HepG2 (cell line): Measurements from ENCODE around the gene STK32B. TPM values are rescaled to one million over a fixed set of nuclear protein-coding genes. Genes with fewer than 3 reads are reported as not detected.

Source experiments
- ATAC-seq: fragments of 200-7000 bp; cut with Tn5 transposase; 3 replicates; pipeline ENCODE4 v1.9.1; 2020; ENCODE audit warnings: mild to moderate bottlenecking, moderate library complexity
- BruUV-seq: library from RNA; stranded (reverse); fragments of 400-500 nt; replicated peaks from 2 replicates; lab custom pipeline; 2021; lab: Mats Ljungman, UMichigan
- CTCF ChIA-PET: fragments of 300-600 bp; formaldehyde crosslinking; extraction: SDS; loops from one replicate; lab custom pipeline; 2021; ENCODE audit warnings: low total read pairs, inconsistent platforms, low intra/inter-chr PET ratio; lab: Yijun Ruan, JAX
- POLR2A ChIA-PET: fragments of 350-600 bp; sonication (Branson Sonifier 250); formaldehyde crosslinking; loops from one replicate; lab custom pipeline; 2020; ENCODE audit warnings: antibody characterized with exemption, inconsistent platforms; lab: Yijun Ruan, JAX
- DNase-seq: peaks from one replicate; pipeline ENCODE4 v3.0.0-alpha.2; 2015; ENCODE audit warnings: low spot score
- FAIRE-seq: peaks from 3 replicates; lab custom pipeline; 2011; peaks lifted over from hg19 to GRCh38; lab: Jason Lieb, UNC
- H2AFZ ChIP-seq: one replicate; pipeline ENCODE4 v1.6.1; 2011; ENCODE audit warnings: low read length, inconsistent platforms
- H3K27ac ChIP-seq: fragments of 300-600 bp; 3 replicates; pipeline ENCODE4 v1.8.0; 2011; ENCODE audit warnings: mixed run types, mild to moderate bottlenecking, mixed read lengths, low read length, inconsistent platforms; ENCODE audit not compliant: insufficient read depth; ENCODE audit errors: extremely low read length
- H3K27me3 ChIP-seq, 2 experiments: fragments of 200-600 bp in 1 of 2; 2 replicates in 1 of 2; 3 replicates in 1 of 2; pipeline versions ENCODE4 v1.6.0 to v1.8.0; 2011; ENCODE audit warnings: low read length in 2 of 2, mild to moderate bottlenecking in 2 of 2, moderate library complexity in 2 of 2, inconsistent platforms in 1 of 2; ENCODE audit not compliant: insufficient read depth in 2 of 2, control insufficient read depth in 1 of 2
- H3K36me3 ChIP-seq, 2 experiments: fragments of 200-600 bp in 1 of 2; replicated peaks in 1 of 2; 2 replicates in 1 of 2; 3 replicates in 1 of 2; pipeline versions ENCODE4 v1.5.1 to v1.8.0; 2011; ENCODE audit warnings: low read length in 2 of 2, inconsistent platforms in 1 of 2; ENCODE audit not compliant: insufficient read depth in 2 of 2, control insufficient read depth in 1 of 2
- H3K4me1 ChIP-seq: 2 replicates; pipeline ENCODE4 v1.5.1; 2012; ENCODE audit warnings: low read length, inconsistent platforms; ENCODE audit not compliant: insufficient read depth
- H3K4me2 ChIP-seq: 2 replicates; pipeline ENCODE4 v1.6.0; 2011; ENCODE audit warnings: low read depth, low read length, inconsistent platforms
- H3K4me3 ChIP-seq, 3 experiments: fragments of 200-600 bp in 1 of 3; sonication (generic), shearing (Covaris generic) in 1 of 3; replicated peaks in 1 of 3; 2 replicates each; pipeline ENCODE4 v1.5.1; 2011 to 2016; ENCODE audit warnings: low read length in 3 of 3, inconsistent platforms in 2 of 3, low read depth in 2 of 3, mild to moderate bottlenecking in 2 of 3, control low read depth in 1 of 3, mixed read lengths in 1 of 3; ENCODE audit not compliant: insufficient read depth in 1 of 3
- H3K79me2 ChIP-seq: one replicate; pipeline ENCODE4 v1.6.1; 2011; ENCODE audit warnings: low read length, inconsistent platforms; ENCODE audit not compliant: insufficient read depth
- H3K9ac ChIP-seq: 2 replicates; pipeline ENCODE4 v1.6.0; 2011; ENCODE audit warnings: mild to moderate bottlenecking, low read depth, low read length, inconsistent platforms; ENCODE audit not compliant: insufficient read depth
- H3K9me3 ChIP-seq: 2 replicates; pipeline ENCODE4 v1.5.1; 2012; ENCODE audit warnings: mild to moderate bottlenecking, low read length
- H4K20me1 ChIP-seq: 2 replicates; pipeline ENCODE4 v1.6.0; 2011; ENCODE audit warnings: inconsistent platforms, mild to moderate bottlenecking, low read length, moderate library complexity; ENCODE audit not compliant: insufficient read depth
- CREM ChIP-seq, 2 experiments: sonication (generic) in 1 of 2; formaldehyde crosslinking in 1 of 2; IDR thresholded peaks; 2 replicates each; pipeline versions ENCODE4 v1.4.0 to v1.6.1; 2016 to 2020; ENCODE audit warnings: antibody characterized with exemption in 1 of 2, mild to moderate bottlenecking in 1 of 2, missing genetic modification reagents in 1 of 2
- ISX ChIP-seq: sonication (generic); formaldehyde crosslinking; conservative IDR thresholded peaks from 2 replicates; pipeline ENCODE4 v1.5.0; 2020; ENCODE audit warnings: missing genetic modification reagents
- JUN ChIP-seq: sonication (generic); formaldehyde crosslinking; IDR thresholded peaks from 2 replicates; pipeline ENCODE4 v1.4.0; 2020; ENCODE audit warnings: mild to moderate bottlenecking, missing genetic modification reagents
- PRPF4 ChIP-seq: fragments of 200-400 bp; formaldehyde crosslinking; IDR thresholded peaks from 2 replicates; pipeline ENCODE4 v1.6.1; 2016; ENCODE audit warnings: low read length, low read depth; ENCODE audit not compliant: poor library complexity, severe bottlenecking
- RBM39 ChIP-seq: fragments of 200-400 bp; formaldehyde crosslinking; IDR thresholded peaks from one replicate; pipeline ENCODE4 v1.6.1; 2018; ENCODE audit warnings: antibody characterized with exemption, mild to moderate bottlenecking, low read depth, low read length; ENCODE audit not compliant: poor library complexity, severe bottlenecking
- SOX5 ChIP-seq: IDR thresholded peaks from 2 replicates; pipeline ENCODE4 v1.6.1; 2016; ENCODE audit warnings: borderline replicate concordance
- SSRP1 ChIP-seq: IDR thresholded peaks from 2 replicates; pipeline ENCODE4 v1.6.1; 2016; ENCODE audit warnings: control low read depth
- TAF15 ChIP-seq: fragments of 200-400 bp; formaldehyde crosslinking; IDR thresholded peaks from one replicate; pipeline ENCODE4 v1.6.1; 2018; ENCODE audit warnings: mild to moderate bottlenecking, low read depth, low read length; ENCODE audit not compliant: poor library complexity, severe bottlenecking
- ZNF496 ChIP-seq: sonication (generic); formaldehyde crosslinking; IDR thresholded peaks from 2 replicates; pipeline ENCODE4 v1.8.1; 2023; ENCODE audit warnings: mild to moderate bottlenecking, moderate library complexity, missing genetic modification reagents; ENCODE audit not compliant: insufficient replicate concordance
- ZNF563 ChIP-seq: sonication (generic); formaldehyde crosslinking; IDR thresholded peaks from 2 replicates; pipeline ENCODE4 v1.8.0; 2022; ENCODE audit warnings: mild to moderate bottlenecking, moderate library complexity, missing genetic modification reagents
- ZNF614 ChIP-seq: IDR thresholded peaks from 2 replicates; pipeline ENCODE4 v1.6.1; 2018; ENCODE audit warnings: missing biosample characterization, missing genetic modification reagents, inconsistent platforms, borderline replicate concordance
- ZNF816 ChIP-seq: sonication (generic); formaldehyde crosslinking; IDR thresholded peaks from 2 replicates; pipeline ENCODE4 v1.8.0; 2022; ENCODE audit warnings: missing genetic modification reagents, mild to moderate bottlenecking, borderline replicate concordance
- WGBS: methylation state at CpG from one replicate; pipeline ENCODE4 v1.1.6; 2017; ENCODE audit warnings: low lambda C conversion rate; 5-methylcytosine and 5-hydroxymethylcytosine counted together
- in situ Hi-C: cut with HindIII; loops from 2 replicates; pipeline ENCODE4 v1.10.0; 2017; ENCODE audit warnings: low pct_unique_long_range_greater_than_20kb; ENCODE audit not compliant: extremely low pct_ligation_motif_present
- intact Hi-C: fragments of 100-400 bp; cut with micrococcal nuclease; formaldehyde crosslinking; loops from one replicate; pipeline ENCODE4 v1.10.0; 2022; ENCODE audit not compliant: unreplicated experiment
- polyA plus RNA-seq, 8 experiments: library from polyadenylated mRNA; depleted of rRNA in 3 of 8; stranded (reverse) in 7 of 8; unstranded in 1 of 8; fragments of >200 nt; fragmentation: Illumina TruSeq in 4 of 8; extraction: Trizol in 4 of 8; gene quantifications; 2 replicates each; pipeline versions ENCODE4 v1.2.1 to v1.2.3, GENCODE V29; 2011 to 2016; ENCODE audit warnings: low read depth in 4 of 8, missing spikeins in 1 of 8, mixed read lengths in 1 of 8; ENCODE audit not compliant: insufficient read depth in 1 of 8
- total RNA-seq, 5 experiments: library from RNA; depleted of rRNA; stranded (reverse); fragments of >200 nt; fragmentation: Illumina TruSeq; extraction: Trizol; gene quantifications; 2 replicates each; pipeline ENCODE4 v1.2.3, GENCODE V29; 2016; ENCODE audit warnings: low read depth in 1 of 5
- TF ChIP-seq, protein P1 (sequence below): IDR thresholded peaks from 2 replicates; pipeline ENCODE4 v1.6.1; 2012; ENCODE audit warnings: inconsistent platforms
- TF ChIP-seq, protein P2 (sequence below): sonication (generic); formaldehyde crosslinking; IDR thresholded peaks from 2 replicates; pipeline ENCODE4 v1.8.1; 2023; ENCODE audit warnings: mild to moderate bottlenecking, missing genetic modification reagents, borderline replicate concordance

STK32B gene
- total and polyA plus RNA-seq, 2 of the 13 experiments (the other 11 are each of a cell fraction or from before 2014, with no cell fraction given), result not detected

DNA sequence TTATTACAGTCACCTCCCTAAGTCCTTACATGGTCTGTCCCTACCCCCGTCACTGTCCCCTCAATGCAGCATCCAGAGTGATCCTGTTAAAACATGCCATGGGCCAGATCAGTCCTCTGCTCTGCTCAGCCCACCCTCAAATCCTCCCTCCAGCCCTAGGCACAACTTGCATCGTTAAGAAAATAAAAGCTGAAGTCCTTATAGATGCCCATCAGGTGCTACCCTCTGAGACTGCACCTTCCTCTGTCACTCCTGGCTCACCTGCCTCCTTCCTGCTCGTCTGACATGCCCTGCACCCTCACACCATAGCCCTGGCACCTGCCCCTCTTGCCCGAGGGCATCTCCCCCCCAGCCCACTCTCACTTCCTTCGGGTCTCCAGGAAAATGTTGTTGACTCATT lies 4.1 kb downstream of the STK32B start:
- BruUV-seq, result no TSS peak
- Histone ChIP-seq H3K4me2 (no peak overlapping the region), H3K27me3 (peaks cover 2 to 5% of the 10 kb centered on the region in 2 experiments; a peak in 1 of 5 replicates), H3K9ac (no peak overlapping the region), H3K27ac (no peak overlapping the region), H2AFZ (no peak overlapping the region), H3K36me3 (no peaks in the 10 kb centered on the region), H3K4me1 (peaks cover 11% of the 10 kb centered on the region), H4K20me1 (no peaks in the 10 kb centered on the region), H3K9me3 (no peaks in the 10 kb centered on the region), H3K79me2 (no peaks in the 10 kb centered on the region), H3K4me3 (no peak overlapping the region)
- ChIA-PET CTCF (no interaction called here), POLR2A (no interaction called here)
- WGBS, result 5% methylated on average over 5 of the region's 5 CpGs
- intact Hi-C loops (no loop called here), in situ Hi-C loops (loop anchor here (10.0 kb wide), 2 partner anchors 89 to 759 kb away; no protein-coding TSS in a partner anchor)
- ATAC-seq, result no peak
- DNase-seq, result no peak
- no peak for FAIRE-seq
- no peak for TF ChIP-seq CREM (IDR thresholded peaks at IDR 0.05)
- TF ChIP-seq CREM (CRISPR knock-in tag; IDR thresholded peaks at IDR 0.05), result no peak
- TF ChIP-seq RBM39, result no peak
- TF ChIP-seq SOX5 (CRISPR knock-in tag), result no peak
- TF ChIP-seq ZNF614, result no peak
- TF ChIP-seq SSRP1 (CRISPR knock-in tag), result no peak
- TF ChIP-seq JUN, result no peak
- TF ChIP-seq ZNF563 (CRISPR knock-in tag), result no peak
- no peak for TF ChIP-seq ISX (CRISPR knock-in tag)
- TF ChIP-seq TAF15, result no peak
- TF ChIP-seq ZNF816 (CRISPR knock-in tag), result no peak
- no peak for TF ChIP-seq PRPF4
- TF ChIP-seq, protein P1, sequence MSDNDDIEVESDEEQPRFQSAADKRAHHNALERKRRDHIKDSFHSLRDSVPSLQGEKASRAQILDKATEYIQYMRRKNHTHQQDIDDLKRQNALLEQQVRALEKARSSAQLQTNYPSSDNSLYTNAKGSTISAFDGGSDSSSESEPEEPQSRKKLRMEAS, result no peak
- TF ChIP-seq ZNF496, result no peak
- TF ChIP-seq, protein P2, sequence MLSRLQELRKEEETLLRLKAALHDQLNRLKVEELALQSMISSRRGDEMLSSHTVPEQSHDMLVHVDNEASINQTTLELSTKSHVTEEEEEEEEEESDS (CRISPR knock-in tag), result no peak
